ENCODE measurements around the gene GP1BB. TPM values are rescaled to one million over a fixed set of nuclear protein-coding genes. Genes with fewer than 3 reads are reported as not detected.

GP1BB gene
- polyA plus RNA-seq, 2 of the 4 experiments (the other 2 are of a cell fraction) = 0.06 to 0.48 TPM

DNA sequence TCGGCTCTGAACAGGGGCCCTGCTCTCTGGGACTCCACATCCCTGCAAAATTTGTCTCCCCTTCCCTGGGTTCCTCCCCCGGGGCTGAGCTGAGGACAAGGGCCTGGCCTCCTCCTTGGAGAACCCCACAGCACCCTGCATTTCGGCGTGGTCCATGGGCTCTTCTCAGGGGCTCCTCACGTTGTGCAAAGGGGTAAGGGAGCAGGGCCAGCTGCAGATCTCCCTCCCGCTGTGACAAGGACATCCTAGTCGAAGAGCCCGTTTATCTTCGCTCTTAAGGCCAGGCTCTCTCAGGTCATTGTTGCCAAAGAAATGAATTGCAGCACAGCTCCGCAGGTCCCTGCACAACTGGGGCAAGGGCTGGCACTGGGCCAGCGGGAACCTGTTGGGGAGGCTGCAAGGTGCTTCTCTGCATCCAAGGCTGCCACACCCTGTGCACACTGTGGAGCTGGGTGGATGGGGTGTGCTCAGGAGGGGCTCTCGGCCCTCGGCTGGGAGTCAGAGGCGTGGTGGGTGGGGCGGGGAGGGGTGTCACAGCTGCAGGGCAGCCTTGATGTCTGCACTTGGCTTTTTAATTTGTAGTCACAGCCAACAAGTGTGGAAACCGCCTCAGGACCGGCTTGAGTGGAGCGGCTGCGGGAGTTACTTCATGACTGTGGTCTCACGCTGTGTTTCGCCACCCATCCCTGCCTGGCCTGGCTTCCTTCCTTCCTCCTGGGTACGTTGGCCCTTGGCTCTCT, 35.6 kb upstream of the GP1BB start:
- H3K4me2 ChIP-seq = no peak overlapping the region
- WGBS (ENCODE audit: missing lambda C conversion rate) = 86% methylated on average over 16 of the region's 22 CpGs
- TF ChIP-seq PHF8 (IDR thresholded peaks at IDR 0.05; ENCODE audit: borderline replicate concordance, low read depth) = no peak
- no peak for TF ChIP-seq RARB (CRISPR knock-in tag; IDR thresholded peaks at IDR 0.05)
- no peak for TF ChIP-seq SMC3 (IDR thresholded peaks at IDR 0.05)
- no peak for TF ChIP-seq RNF2 (IDR thresholded peaks at IDR 0.05; ENCODE audit: borderline replicate concordance, low read depth)
- no peak for TF ChIP-seq ELK1 (IDR thresholded peaks at IDR 0.05; ENCODE audit: low read depth, low read length)
- no peak for TF ChIP-seq CEBPB (IDR thresholded peaks at IDR 0.05)
- no peak for TF ChIP-seq MAFK (IDR thresholded peaks at IDR 0.05; ENCODE audit: partially characterized antibody)
- TF ChIP-seq POLR2AphosphoS2 (conservative IDR thresholded peaks at IDR 0.05; ENCODE audit: low read length) = no peak
- TF ChIP-seq NPAS2 (CRISPR knock-in tag; IDR thresholded peaks at IDR 0.05; ENCODE audit: borderline replicate concordance) = no peak
- no peak for TF ChIP-seq REST (IDR thresholded peaks at IDR 0.05)
- TF ChIP-seq HMGXB4 (CRISPR knock-in tag; IDR thresholded peaks at IDR 0.05; ENCODE audit: borderline replicate concordance) = no peak
- no peak for TF ChIP-seq USF2 (IDR thresholded peaks at IDR 0.05)
- no peak for TF ChIP-seq NFE2L2 (conservative IDR thresholded peaks at IDR 0.05; ENCODE audit: low read length)
- TF ChIP-seq JUN (IDR thresholded peaks at IDR 0.05) = no peak
- TF ChIP-seq FOXS1 (CRISPR knock-in tag; IDR thresholded peaks at IDR 0.05) = no peak
- no peak for TF ChIP-seq EHF (CRISPR knock-in tag; IDR thresholded peaks at IDR 0.05)
- TF ChIP-seq MAZ (IDR thresholded peaks at IDR 0.05; ENCODE audit: borderline replicate concordance, low read depth, low read length) = no peak
- DNase-seq (ENCODE audit: low read depth in 1 of 2, low spot score in 1 of 2) (no peak), FAIRE-seq (no peak), ATAC-seq (no peak)
- H3K27ac ChIP-seq = no peak overlapping the region
- CTCF ChIA-PET = interaction anchor here (0.7 kb wide), 1 partner anchor 168 kb away, joined by 3 read pairs; no protein-coding TSS in a partner anchor
- peaks cover 13% of the 10 kb centered on the region for H3K4me1 ChIP-seq
- POLR2A ChIA-PET = interaction anchor here (0.5 kb wide), 1 partner anchor 15 kb away, joined by 4 read pairs; no protein-coding TSS in a partner anchor
- no peak overlapping the region for H3K4me3 ChIP-seq
- 0 out of 3 replicates have a peak, but pooled peaks cover 3% of the 10 kb centered on the region for H3K9me3 ChIP-seq

Data from A549 (cell line).